CD14-positive monocyte (primary cell): ENCODE data around the gene CPNE2. TPM values are rescaled to one million over a fixed set of nuclear protein-coding genes. Genes with fewer than 3 reads are reported as not detected.

ENCODE experiments used
- DNase-seq, 3 donors: peaks; one replicate each; pipeline ENCODE4 v3.0.0-alpha.2; 2011 to 2022
- H2AFZ ChIP-seq: 2 replicates; pipeline ENCODE4 v1.6.0; 2012; ENCODE audit warnings: mild to moderate bottlenecking, low read depth, low read length, inconsistent platforms; ENCODE audit not compliant: insufficient read depth, poor library complexity, severe bottlenecking
- H3K27ac ChIP-seq, 2 donors: 1 replicate in 1 of 2; 2 replicates in 1 of 2; pipeline ENCODE4 v1.5.1; 2012 to 2013; ENCODE audit warnings: low read length in 2 of 2, control low read depth in 1 of 2, inconsistent platforms in 1 of 2, low read depth in 1 of 2, mild to moderate bottlenecking in 1 of 2
- H3K27me3 ChIP-seq, 2 donors: one replicate each; pipeline versions ENCODE4 v1.6.0 to v1.6.1; 2011 to 2013; ENCODE audit warnings: low read length in 2 of 2; ENCODE audit not compliant: control insufficient read depth in 2 of 2, insufficient read depth in 2 of 2
- H3K36me3 ChIP-seq, 2 donors: replicated peaks in 1 of 2; 1 replicate in 1 of 2; 2 replicates in 1 of 2; pipeline versions ENCODE4 v1.5.1 to v1.6.1; 2012 to 2013; ENCODE audit warnings: low read length in 2 of 2, control low read depth in 1 of 2, inconsistent platforms in 1 of 2, mild to moderate bottlenecking in 1 of 2; ENCODE audit not compliant: insufficient read depth in 2 of 2, control insufficient read depth in 1 of 2
- H3K4me1 ChIP-seq, 2 donors: 1 replicate in 1 of 2; 2 replicates in 1 of 2; pipeline versions ENCODE4 v1.5.1 to v1.6.1; 2012 to 2013; ENCODE audit warnings: low read length in 2 of 2, control low read depth in 1 of 2, inconsistent platforms in 1 of 2, mild to moderate bottlenecking in 1 of 2, moderate library complexity in 1 of 2; ENCODE audit not compliant: insufficient read depth in 2 of 2, control insufficient read depth in 1 of 2
- H3K4me2 ChIP-seq: replicated peaks from 2 replicates; pipeline ENCODE3; 2012; ENCODE audit warnings: low read length, moderate library complexity, mild to moderate bottlenecking; ENCODE audit not compliant: poor library complexity, severe bottlenecking; ENCODE audit errors: extremely low read depth
- H3K4me3 ChIP-seq, 3 experiments: fragments of 200-600 bp in 1 of 3; sonication (generic) in 1 of 3; replicated peaks in 1 of 3; 1 replicate in 2 of 3; 2 replicates in 1 of 3; pipeline ENCODE4 v1.5.1; 2011 to 2013; ENCODE audit warnings: low read length in 3 of 3, mild to moderate bottlenecking in 3 of 3, control low read depth in 2 of 3, low read depth in 2 of 3, inconsistent platforms in 1 of 3, moderate library complexity in 1 of 3
- H3K79me2 ChIP-seq: 2 replicates; pipeline ENCODE4 v1.6.0; 2012; ENCODE audit warnings: mild to moderate bottlenecking, control low read depth, inconsistent platforms, low read length, moderate library complexity; ENCODE audit not compliant: insufficient read depth
- H3K9ac ChIP-seq: 2 replicates; pipeline ENCODE4 v1.6.0; 2017; ENCODE audit warnings: low read length, mild to moderate bottlenecking; ENCODE audit not compliant: insufficient read depth, poor library complexity, severe bottlenecking
- H3K9me3 ChIP-seq, 2 donors: replicated peaks in 1 of 2; 1 replicate in 1 of 2; 2 replicates in 1 of 2; pipeline versions ENCODE4 v1.5.1 to v1.6.1; 2012 to 2013; ENCODE audit warnings: low read length in 2 of 2, control low read depth in 1 of 2; ENCODE audit not compliant: control insufficient read depth in 1 of 2, insufficient read depth in 1 of 2
- H4K20me1 ChIP-seq: 2 replicates; pipeline ENCODE4 v1.6.0; 2012; ENCODE audit warnings: mild to moderate bottlenecking, low read length, control low read depth, moderate library complexity; ENCODE audit not compliant: insufficient read depth
- H3K27ac Mint-ChIP-seq, 7 donors: one replicate each; pipeline ENCODE4 v1.8.0; 2020; ENCODE audit warnings: mild to moderate bottlenecking in 7 of 7, mixed read lengths in 7 of 7, moderate library complexity in 6 of 7, inconsistent platforms in 2 of 7
- H3K27me3 Mint-ChIP-seq, 3 donors: one replicate each; pipeline ENCODE4 v1.8.0; 2021 to 2022; ENCODE audit warnings: low read depth in 3 of 3, mild to moderate bottlenecking in 3 of 3, mixed read lengths in 3 of 3, moderate library complexity in 3 of 3, inconsistent platforms in 1 of 3
- H3K36me3 Mint-ChIP-seq, 2 donors: one replicate each; pipeline ENCODE4 v1.8.0; 2020; ENCODE audit warnings: mixed read lengths in 2 of 2, inconsistent platforms in 1 of 2, mild to moderate bottlenecking in 1 of 2
- H3K4me1 Mint-ChIP-seq: one replicate; pipeline ENCODE4 v1.8.0; 2020; ENCODE audit warnings: mild to moderate bottlenecking, mixed read lengths
- H3K4me3 Mint-ChIP-seq, 2 donors: one replicate each; pipeline ENCODE4 v1.8.0; 2020; ENCODE audit warnings: mild to moderate bottlenecking in 2 of 2, mixed read lengths in 2 of 2, moderate library complexity in 1 of 2
- H3K9me3 Mint-ChIP-seq, 7 donors: one replicate each; pipeline ENCODE4 v1.8.0; 2020 to 2022; ENCODE audit warnings: mixed read lengths in 7 of 7, mild to moderate bottlenecking in 6 of 7, moderate library complexity in 6 of 7, inconsistent platforms in 2 of 7
- CTCF ChIP-seq: fragments of 200-600 bp; IDR thresholded peaks from one replicate; pipeline ENCODE4 v1.8.0; 2022; ENCODE audit warnings: antibody characterized with exemption, mild to moderate bottlenecking
- WGBS: methylation state at CpG from one replicate; pipeline ENCODE4 v1.1.5; 2013; ENCODE audit warnings: missing lambda C conversion rate; ENCODE audit not compliant: insufficient coverage; 5-methylcytosine and 5-hydroxymethylcytosine counted together
- intact Hi-C, 2 donors: fragments of 100-400 bp; cut with micrococcal nuclease; formaldehyde crosslinking; loops; one replicate each; pipeline versions ENCODE4 v1.15.0 to v1.15.1; 2023
- polyA plus RNA-seq, 3 donors: library from polyadenylated mRNA; depleted of rRNA in 1 of 3; unstranded in 2 of 3; stranded (reverse) in 1 of 3; fragments of 300-500 nt in 2 of 3; fragments of >200 nt in 1 of 3; fragmentation: Illumina TruSeq in 2 of 3; gene quantifications; 1 replicate in 2 of 3; 2 replicates in 1 of 3; pipeline ENCODE4 v1.2.3, GENCODE V29; 2012 to 2021

Gene CPNE2
- polyA plus RNA-seq, 3 donors, result 18.3 to 68.8 (median 23.9) TPM

GRCh38 chr16:57077714-57078113 lies 14.7 kb upstream of the CPNE2 start:
- WGBS, result 90% methylated on average over 4 of the region's 7 CpGs
- no peak overlapping the region for H3K4me3 Mint-ChIP-seq
- peaks cover 91 to 100% of the 10 kb centered on the region in 2 donors for H3K36me3 ChIP-seq
- peaks cover 1% of the 10 kb centered on the region for H3K4me1 Mint-ChIP-seq
- no peaks in the 10 kb centered on the region for H3K4me1 ChIP-seq
- no peaks in the 10 kb centered on the region for H3K9me3 Mint-ChIP-seq
- no peak for DNase-seq
- no peaks in the 10 kb centered on the region for H3K27me3 Mint-ChIP-seq
- H3K27ac Mint-ChIP-seq, result peak overlapping the region in 1 of 7 donors; percentile 63
- intact Hi-C loops, result no loop called here
- H3K27ac ChIP-seq, result peak overlapping the region in 1 of 2 donors; percentile 38
- no peaks in the 10 kb centered on the region for H3K9me3 ChIP-seq
- H2AFZ ChIP-seq, result no peak overlapping the region
- peaks cover 69 to 95% of the 10 kb centered on the region in 2 donors for H3K36me3 Mint-ChIP-seq
- H3K4me2 ChIP-seq, result no peak overlapping the region
- H4K20me1 ChIP-seq, result peaks cover 5% of the 10 kb centered on the region
- TF ChIP-seq CTCF, result no peak
- H3K79me2 ChIP-seq, result peaks cover 28% of the 10 kb centered on the region
- no peak overlapping the region for H3K9ac ChIP-seq
- no peak overlapping the region for H3K4me3 ChIP-seq
- no peaks in the 10 kb centered on the region for H3K27me3 ChIP-seq

- H3K4me3 ChIP-seq, result no peak overlapping the region
- H3K4me1 Mint-ChIP-seq, result peaks cover 24% of the 10 kb centered on the region
- H3K9ac ChIP-seq, result no peak overlapping the region
- no peaks in the 10 kb centered on the region for H3K27me3 Mint-ChIP-seq
- no peak overlapping the region for H3K4me2 ChIP-seq
- intact Hi-C loops, result loop anchor here in 1 of 2 donors (5.0 kb wide), 1 partner anchor 86 kb away; no protein-coding TSS in a partner anchor
- no peaks in the 10 kb centered on the region for H3K9me3 Mint-ChIP-seq
- no peak for TF ChIP-seq CTCF
- H3K27me3 ChIP-seq, result no peaks in the 10 kb centered on the region
- H3K27ac Mint-ChIP-seq, result peak overlapping the region in 2 of 7 donors; percentile 54 to 73
- H3K4me3 Mint-ChIP-seq, result no peak overlapping the region
- DNase-seq, result no peak
- H3K36me3 Mint-ChIP-seq, result peaks cover 35 to 66% of the 10 kb centered on the region in 2 donors
- H4K20me1 ChIP-seq, result peaks cover 3% of the 10 kb centered on the region
- no peaks in the 10 kb centered on the region for H3K9me3 ChIP-seq
- H3K36me3 ChIP-seq, result peaks cover 65 to 70% of the 10 kb centered on the region in 2 donors
- H3K4me1 ChIP-seq, result peaks cover 20% of the 10 kb centered on the region in 2 donors
- peak overlapping the region in 1 of 2 donors; percentile 38 for H3K27ac ChIP-seq
- peaks cover under 1% of the 10 kb centered on the region for H3K79me2 ChIP-seq
- no peak overlapping the region for H2AFZ ChIP-seq
Observed at GRCh38 chr16:57081744-57082143, 10.6 kb upstream of the CPNE2 start.
